HG03558 (cell line): ENCODE data around the gene PEX5.
"Not testable (repeated sequence)": the region's sequence is repeated elsewhere in the genome, so short reads cannot be mapped to it uniquely, and the experiment has no call there.

ENCODE experiments used
- ATAC-seq: cut with Tn5 transposase; IDR thresholded peaks from one replicate; pipeline ENCODE4 v1.9.1; 2021; ENCODE audit warnings: moderate number of reproducible peaks; ENCODE audit not compliant: unreplicated experiment; ENCODE audit errors: extremely low read depth

PEX5 gene

GRCh38 chr12:7209958-7210357 is 20.5 kb downstream of the PEX5 start:
- ATAC-seq, result no peak

GRCh38 chr12:7210642-7211151 is 21.2 kb downstream of the PEX5 start:
- ATAC-seq, result no peak

- no peak for ATAC-seq
These were observed 23.2 kb downstream of the PEX5 start for GRCh38 chr12:7212678-7213077.

- ATAC-seq, result not testable (repeated sequence)
These were observed 24.3 kb downstream of the PEX5 start for GRCh38 chr12:7213745-7214144.

GRCh38 chr12:7217475-7218069 is 28.1 kb downstream of the PEX5 start:
- no peak for ATAC-seq

- no peak for ATAC-seq
These were observed 30.2 kb downstream of the PEX5 start for GRCh38 chr12:7219599-7220243.

GRCh38 chr12:7221486-7221885 is 32.0 kb downstream of the PEX5 start:
- ATAC-seq, result no peak

GRCh38 chr12:7229741-7230140 is 40.3 kb downstream of the PEX5 start:
- ATAC-seq, result no peak

- no peak for ATAC-seq
These were observed 52.0 kb downstream of the PEX5 start for GRCh38 chr12:7241404-7242005.

- ATAC-seq, result no peak
These were observed 53.0 kb downstream of the PEX5 start for GRCh38 chr12:7242176-7243101.

GRCh38 chr12:7251328-7251996 is 62.0 kb downstream of the PEX5 start:
- not testable (repeated sequence) for ATAC-seq

- ATAC-seq, result no peak
These were observed 69.6 kb downstream of the PEX5 start for GRCh38 chr12:7259060-7259459.
